Body of pancreas (tissue), 4 donors: ENCODE measurements around the gene TRIM44.

Experiments used
- CTCF ChIP-seq, 7 experiments: fragments of 450-650 bp in 4 of 7; fragments of 200-600 bp in 3 of 7; sonication (generic) in 3 of 7; IDR thresholded peaks; one replicate each; pipeline ENCODE4 v1.5.1; 2016 to 2019; ENCODE audit warnings: antibody characterized with exemption in 7 of 7
- POLR2A ChIP-seq, 3 donors: fragments of 450-650 bp; IDR thresholded peaks; one replicate each; pipeline ENCODE4 v1.6.1; 2016; ENCODE audit warnings: antibody characterized with exemption in 3 of 3, mild to moderate bottlenecking in 2 of 3

GRCh38 chr11:35839368-35840161 is 177.0 kb downstream of the TRIM44 start:
- no peak for TF ChIP-seq CTCF (IDR thresholded peaks at IDR 0.05)
- no peak for TF ChIP-seq POLR2A (IDR thresholded peaks at IDR 0.05)
